C4-2B (cell line): Measurements from ENCODE around the gene CENPN.

Experiments used
- ZFX ChIP-seq: fragments of 450-650 bp; IDR thresholded peaks from 2 replicates; pipeline ENCODE4 v1.6.1; 2017
- TF ChIP-seq, protein P1 (sequence below): fragments of 450-650 bp; conservative IDR thresholded peaks from 2 replicates; pipeline ENCODE4 v1.5.1; 2017; ENCODE audit warnings: mild to moderate bottlenecking

DNA sequence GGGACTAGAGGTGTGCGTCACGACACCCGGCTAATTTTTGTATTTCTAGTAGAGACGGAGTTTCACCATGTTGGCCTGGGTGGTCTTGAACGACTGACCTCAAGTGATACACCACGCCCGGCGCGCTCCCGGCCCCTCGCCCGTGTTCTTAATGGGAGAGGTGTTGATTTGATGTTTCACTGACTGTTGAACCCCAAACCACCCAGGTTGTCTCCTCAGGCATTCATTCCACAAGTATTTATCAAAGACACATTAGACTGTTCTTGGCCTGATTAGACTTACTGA, 1.4 kb downstream of the CENPN start:
- TF ChIP-seq, protein P1, sequence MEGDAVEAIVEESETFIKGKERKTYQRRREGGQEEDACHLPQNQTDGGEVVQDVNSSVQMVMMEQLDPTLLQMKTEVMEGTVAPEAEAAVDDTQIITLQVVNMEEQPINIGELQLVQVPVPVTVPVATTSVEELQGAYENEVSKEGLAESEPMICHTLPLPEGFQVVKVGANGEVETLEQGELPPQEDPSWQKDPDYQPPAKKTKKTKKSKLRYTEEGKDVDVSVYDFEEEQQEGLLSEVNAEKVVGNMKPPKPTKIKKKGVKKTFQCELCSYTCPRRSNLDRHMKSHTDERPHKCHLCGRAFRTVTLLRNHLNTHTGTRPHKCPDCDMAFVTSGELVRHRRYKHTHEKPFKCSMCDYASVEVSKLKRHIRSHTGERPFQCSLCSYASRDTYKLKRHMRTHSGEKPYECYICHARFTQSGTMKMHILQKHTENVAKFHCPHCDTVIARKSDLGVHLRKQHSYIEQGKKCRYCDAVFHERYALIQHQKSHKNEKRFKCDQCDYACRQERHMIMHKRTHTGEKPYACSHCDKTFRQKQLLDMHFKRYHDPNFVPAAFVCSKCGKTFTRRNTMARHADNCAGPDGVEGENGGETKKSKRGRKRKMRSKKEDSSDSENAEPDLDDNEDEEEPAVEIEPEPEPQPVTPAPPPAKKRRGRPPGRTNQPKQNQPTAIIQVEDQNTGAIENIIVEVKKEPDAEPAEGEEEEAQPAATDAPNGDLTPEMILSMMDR = no peak
- TF ChIP-seq ZFX = no peak
